Fibroblast of upper back skin (primary cell): ENCODE measurements around the gene UCN.
"Not testable (repeated sequence)": the region's sequence is repeated elsewhere in the genome, so short reads cannot be mapped to it uniquely, and the experiment has no call there.

Source experiments
- DNase-seq: peaks from one replicate; pipeline ENCODE4 v3.0.0-alpha.2; 2013

The UCN gene

GRCh38 chr2:27313882-27314645 lies 5.8 kb upstream of the UCN start:
- no peak for DNase-seq

- no peak for DNase-seq
These were observed 3.9 kb upstream of the UCN start for GRCh38 chr2:27312152-27312551.

- no peak for DNase-seq
These were observed 1.4 kb upstream of the UCN start for GRCh38 chr2:27309651-27310050.

GRCh38 chr2:27307545-27308358 lies 493 bp downstream of the UCN start:
- no peak for DNase-seq

GRCh38 chr2:27307287-27307544 lies 1.0 kb downstream of the UCN start:
- no peak for DNase-seq

GRCh38 chr2:27306573-27307286 lies 1.5 kb downstream of the UCN start:
- DNase-seq = no peak

GRCh38 chr2:27306136-27306535 lies 2.1 kb downstream of the UCN start:
- DNase-seq = no peak

- DNase-seq = no peak
These were observed 2.7 kb downstream of the UCN start for GRCh38 chr2:27305516-27305915.

GRCh38 chr2:27304488-27305240 lies 3.6 kb downstream of the UCN start:
- no peak for DNase-seq

- DNase-seq = peak; percentile 74
These were observed 4.9 kb downstream of the UCN start for GRCh38 chr2:27303093-27304025.

GRCh38 chr2:27300606-27301005 lies 7.6 kb downstream of the UCN start:
- DNase-seq = not testable (repeated sequence)

- DNase-seq = no peak
These were observed 9.7 kb downstream of the UCN start for GRCh38 chr2:27298391-27299080.

GRCh38 chr2:27297195-27297594 lies 11.1 kb downstream of the UCN start:
- DNase-seq = no peak

GRCh38 chr2:27296481-27296880 lies 11.8 kb downstream of the UCN start:
- no peak for DNase-seq

- DNase-seq = no peak
These were observed 13.3 kb downstream of the UCN start for GRCh38 chr2:27294928-27295327.

- DNase-seq = no peak
These were observed 16.4 kb downstream of the UCN start for GRCh38 chr2:27291865-27292264.

- no peak for DNase-seq
These were observed 17.7 kb downstream of the UCN start for GRCh38 chr2:27290549-27290948.

GRCh38 chr2:27288610-27289009 lies 19.6 kb downstream of the UCN start:
- DNase-seq = no peak

GRCh38 chr2:27285481-27285880 lies 22.8 kb downstream of the UCN start:
- DNase-seq = no peak

- DNase-seq = no peak
These were observed 23.2 kb downstream of the UCN start for GRCh38 chr2:27284996-27285395.

- no peak for DNase-seq
These were observed 25.4 kb downstream of the UCN start for GRCh38 chr2:27282892-27283291.
